ENCODE measurements around the gene PFDN5. TPM values are rescaled to one million over a fixed set of nuclear protein-coding genes. Genes with fewer than 3 reads are reported as not detected.

PFDN5 gene
- total RNA-seq, 1 donor from 2014 or later = 274 TPM

DNA sequence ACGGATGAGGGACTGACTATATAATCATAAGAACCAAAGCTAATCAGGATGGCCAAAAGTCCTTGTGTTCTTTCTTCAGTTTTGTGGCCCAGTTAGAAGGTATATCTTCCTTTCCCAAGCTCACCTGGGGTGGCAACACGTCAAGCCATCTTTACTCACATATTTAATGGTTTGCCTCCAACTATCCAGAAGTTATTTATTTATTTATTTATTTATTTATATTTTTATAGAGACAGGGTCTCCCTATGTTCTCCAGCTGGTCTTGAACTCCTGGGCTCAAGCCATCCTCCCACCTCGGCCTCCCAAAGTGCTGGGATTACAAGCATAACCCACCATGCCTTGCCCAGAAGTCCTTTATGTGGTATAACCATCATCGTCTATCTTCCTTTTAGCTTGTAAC is 52.6 kb downstream of the PFDN5 start:
- no peaks in the 10 kb centered on the region for H3K36me3 Mint-ChIP-seq (ENCODE audit: low read depth)
- no peak for DNase-seq (ENCODE audit: low spot score)
- H3K4me3 Mint-ChIP-seq (ENCODE audit: unreplicated experiment) = no peak overlapping the region
- no peaks in the 10 kb centered on the region for H3K27me3 Mint-ChIP-seq (ENCODE audit: low read depth)
- no peak overlapping the region for H3K27ac Mint-ChIP-seq (ENCODE audit: unreplicated experiment)
- TF ChIP-seq, protein P1, sequence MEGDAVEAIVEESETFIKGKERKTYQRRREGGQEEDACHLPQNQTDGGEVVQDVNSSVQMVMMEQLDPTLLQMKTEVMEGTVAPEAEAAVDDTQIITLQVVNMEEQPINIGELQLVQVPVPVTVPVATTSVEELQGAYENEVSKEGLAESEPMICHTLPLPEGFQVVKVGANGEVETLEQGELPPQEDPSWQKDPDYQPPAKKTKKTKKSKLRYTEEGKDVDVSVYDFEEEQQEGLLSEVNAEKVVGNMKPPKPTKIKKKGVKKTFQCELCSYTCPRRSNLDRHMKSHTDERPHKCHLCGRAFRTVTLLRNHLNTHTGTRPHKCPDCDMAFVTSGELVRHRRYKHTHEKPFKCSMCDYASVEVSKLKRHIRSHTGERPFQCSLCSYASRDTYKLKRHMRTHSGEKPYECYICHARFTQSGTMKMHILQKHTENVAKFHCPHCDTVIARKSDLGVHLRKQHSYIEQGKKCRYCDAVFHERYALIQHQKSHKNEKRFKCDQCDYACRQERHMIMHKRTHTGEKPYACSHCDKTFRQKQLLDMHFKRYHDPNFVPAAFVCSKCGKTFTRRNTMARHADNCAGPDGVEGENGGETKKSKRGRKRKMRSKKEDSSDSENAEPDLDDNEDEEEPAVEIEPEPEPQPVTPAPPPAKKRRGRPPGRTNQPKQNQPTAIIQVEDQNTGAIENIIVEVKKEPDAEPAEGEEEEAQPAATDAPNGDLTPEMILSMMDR (IDR thresholded peaks at IDR 0.05) = no peak
- peaks cover 21% of the 10 kb centered on the region for H3K4me1 Mint-ChIP-seq (ENCODE audit: low read depth)
- H3K9me3 Mint-ChIP-seq (ENCODE audit: low read depth) = no peaks in the 10 kb centered on the region

Other genes starting within 250 kb of the PFDN5 start
- gene TNS2, start 245.5 kb upstream of the PFDN5 start, total RNA-seq = 104 to 107 TPM (median 105 TPM) in 3 replicates
- 37.1 to 40.2 TPM (median 38.5 TPM) in 3 replicates for gene SPRYD3, start 216.2 kb upstream of the PFDN5 start, total RNA-seq
- 7.0 to 10.0 TPM (median 8.9 TPM) in 3 replicates for gene IGFBP6, start 197.9 kb upstream of the PFDN5 start, total RNA-seq
- gene SOAT2, start 192.1 kb upstream of the PFDN5 start, total RNA-seq = not detected in 3 replicates
- gene ZNF740, start 114.8 kb upstream of the PFDN5 start, total RNA-seq = 27.3 to 36.7 TPM (median 28.0 TPM) in 3 replicates
- 24.3 to 34.6 TPM (median 27.1 TPM) in 3 replicates for gene CSAD, start 114.6 kb upstream of the PFDN5 start, total RNA-seq
- gene ITGB7, start 88.3 kb upstream of the PFDN5 start, total RNA-seq = 0.37 to 0.46 TPM in 2 of 3 replicates, not detected in the other
- gene RARG, start 63.3 kb upstream of the PFDN5 start, total RNA-seq = 19.4 to 30.0 TPM (median 21.7 TPM) in 3 replicates
- gene ESPL1, start 27.2 kb upstream of the PFDN5 start, total RNA-seq = 4.0 to 5.5 TPM (median 4.8 TPM) in 3 replicates
- gene MYG1, start 4.2 kb downstream of the PFDN5 start, total RNA-seq = 44.1 to 47.0 TPM (median 47.0 TPM) in 3 replicates
- 48.6 to 71.1 TPM (median 52.8 TPM) in 3 replicates for gene AAAS, start 26.1 kb downstream of the PFDN5 start, total RNA-seq
- not detected in 3 replicates for gene SP7, start 40.8 kb downstream of the PFDN5 start, total RNA-seq
- 57.1 to 59.7 TPM (median 59.0 TPM) in 3 replicates for gene SP1, start 84.6 kb downstream of the PFDN5 start, total RNA-seq
- not detected in 3 replicates for gene AMHR2, start 128.3 kb downstream of the PFDN5 start, total RNA-seq
- gene PRR13, start 146.2 kb downstream of the PFDN5 start, total RNA-seq = 96.2 to 110 TPM (median 102 TPM) in 3 replicates
- gene PCBP2, start 156.6 kb downstream of the PFDN5 start, total RNA-seq = 601 to 638 TPM (median 611 TPM) in 3 replicates
- 25.5 to 30.6 TPM (median 26.9 TPM) in 3 replicates for gene MAP3K12, start 203.9 kb downstream of the PFDN5 start, total RNA-seq
- gene TARBP2, start 205.7 kb downstream of the PFDN5 start, total RNA-seq = 23.5 to 34.0 TPM (median 24.1 TPM) in 3 replicates
- 0.92 TPM in 1 of 3 replicates, not detected in the others for gene NPFF, start 211.9 kb downstream of the PFDN5 start, total RNA-seq